ENCODE measurements around the gene SMARCD1. TPM values are rescaled to one million over a fixed set of nuclear protein-coding genes. Genes with fewer than 3 reads are reported as not detected.

SMARCD1 gene
- total RNA-seq, 1 experiment from 2014 or later = 79.7 TPM

GRCh38 chr12:50061946-50062686, 23.0 kb upstream of the SMARCD1 start:
- no peak for DNase-seq

DNA sequence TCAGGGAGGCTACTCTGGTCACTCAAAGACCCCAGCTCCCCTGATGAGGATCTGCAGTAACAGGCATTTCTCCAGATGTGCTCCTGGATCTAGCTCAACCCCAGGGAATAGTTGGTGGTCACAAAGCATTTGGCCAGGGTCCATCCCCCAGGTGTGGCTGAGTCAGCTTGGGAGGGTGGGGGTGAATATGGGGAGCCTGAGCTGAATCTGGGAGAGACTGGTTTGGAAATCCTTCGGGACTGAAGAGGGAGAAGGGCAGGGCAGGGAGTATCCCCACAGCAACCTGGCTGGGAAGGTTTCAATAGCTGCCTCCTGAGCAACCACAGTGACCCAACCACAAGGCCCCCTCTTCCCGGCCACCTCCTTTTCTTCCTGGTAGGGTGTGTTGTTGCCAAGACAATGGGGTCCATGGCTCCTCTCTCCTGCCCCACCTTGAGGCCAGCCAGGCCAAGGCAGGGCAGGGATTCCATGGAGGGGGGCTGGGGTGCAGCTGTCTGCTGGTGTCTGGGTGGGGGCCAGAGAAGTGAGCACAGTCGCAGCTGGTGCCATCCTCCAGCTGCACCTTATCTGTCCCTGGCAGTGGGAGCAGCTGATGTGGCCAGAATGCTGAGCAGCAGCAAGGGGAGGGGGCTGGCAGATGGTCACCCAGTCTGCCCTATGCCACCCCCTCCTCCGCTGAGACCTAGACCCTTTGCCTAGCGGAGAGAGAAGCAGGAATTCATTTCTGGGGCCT, 22.2 kb upstream of the SMARCD1 start:
- Histone ChIP-seq H3K27me3 (no peaks in the 10 kb centered on the region), H3K4me1 (peaks cover 36% of the 10 kb centered on the region), H3K4me3 (no peak overlapping the region), H3K36me3 (no peaks in the 10 kb centered on the region), H3K27ac (peak overlapping the region; percentile 47), H3K9me3 (replicated peaks) (no peaks in the 10 kb centered on the region)
- peak; percentile 83 to 84 for DNase-seq

More at GRCh38 chr12:50061946-50062686, 23.0 kb upstream of the SMARCD1 start:
- Histone ChIP-seq H3K27ac (peak overlapping the region; percentile 47), H3K36me3 (no peaks in the 10 kb centered on the region), H3K4me1 (peaks cover 36% of the 10 kb centered on the region), H3K9me3 (replicated peaks) (no peaks in the 10 kb centered on the region), H3K27me3 (no peaks in the 10 kb centered on the region), H3K4me3 (no peak overlapping the region)

DNA sequence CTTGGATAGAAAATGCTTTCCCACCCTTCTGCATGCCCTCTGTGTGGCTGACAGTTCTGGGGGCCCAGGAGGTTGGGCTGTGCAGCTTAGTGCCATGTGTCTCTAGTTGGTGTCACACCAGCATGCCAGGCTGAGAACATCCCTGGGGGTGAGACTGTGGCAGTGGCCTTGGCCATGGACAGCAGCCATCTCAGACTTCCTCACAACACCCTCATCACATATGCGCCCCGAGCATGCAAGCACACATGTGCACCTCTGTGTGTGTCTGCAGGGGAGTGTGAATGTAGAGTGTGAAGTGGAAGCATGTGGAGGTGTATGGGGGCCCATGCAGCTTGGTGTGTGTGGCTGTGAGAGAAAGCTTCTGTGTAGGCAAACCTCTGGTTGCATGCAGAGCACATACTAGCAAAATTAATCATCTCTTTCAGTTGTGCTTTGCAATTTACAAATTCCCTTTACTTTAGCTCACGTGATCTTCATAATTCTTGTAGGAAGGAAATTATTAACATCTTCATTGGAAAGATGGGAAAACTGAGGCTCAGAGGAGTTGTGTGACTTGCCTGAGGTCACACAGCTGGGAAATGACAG, 19.3 kb upstream of the SMARCD1 start:
- H3K36me3 ChIP-seq = no peaks in the 10 kb centered on the region
- peaks cover 36% of the 10 kb centered on the region for H3K4me1 ChIP-seq
- no peaks in the 10 kb centered on the region for H3K27me3 ChIP-seq
- H3K9me3 ChIP-seq (replicated peaks) = no peaks in the 10 kb centered on the region
- DNase-seq = no peak
- no peak overlapping the region for H3K4me3 ChIP-seq
- peak overlapping the region; percentile 1; the same call in 1 of the 2 replicates for H3K27ac ChIP-seq

- no peaks in the 10 kb centered on the region for H3K36me3 ChIP-seq
- H3K27ac ChIP-seq = peak overlapping the region; percentile 12; the same call in 1 of the 2 replicates
- peaks cover 36% of the 10 kb centered on the region for H3K4me1 ChIP-seq
- DNase-seq = peak; percentile 70 to 75
- H3K27me3 ChIP-seq = no peaks in the 10 kb centered on the region
- H3K9me3 ChIP-seq (replicated peaks) = no peaks in the 10 kb centered on the region
- H3K4me3 ChIP-seq = no peak overlapping the region
These were observed 18.7 kb upstream of the SMARCD1 start for GRCh38 chr12:50066402-50066801.

- H3K9me3 ChIP-seq (replicated peaks) = no peaks in the 10 kb centered on the region
- DNase-seq = no peak
- H3K36me3 ChIP-seq = no peaks in the 10 kb centered on the region
- peaks cover 14% of the 10 kb centered on the region for H3K4me1 ChIP-seq
- no peaks in the 10 kb centered on the region for H3K27me3 ChIP-seq
- no peak overlapping the region for H3K4me3 ChIP-seq
- H3K27ac ChIP-seq = no peak overlapping the region
These were observed 16.1 kb upstream of the SMARCD1 start for GRCh38 chr12:50069069-50069468.

DNA sequence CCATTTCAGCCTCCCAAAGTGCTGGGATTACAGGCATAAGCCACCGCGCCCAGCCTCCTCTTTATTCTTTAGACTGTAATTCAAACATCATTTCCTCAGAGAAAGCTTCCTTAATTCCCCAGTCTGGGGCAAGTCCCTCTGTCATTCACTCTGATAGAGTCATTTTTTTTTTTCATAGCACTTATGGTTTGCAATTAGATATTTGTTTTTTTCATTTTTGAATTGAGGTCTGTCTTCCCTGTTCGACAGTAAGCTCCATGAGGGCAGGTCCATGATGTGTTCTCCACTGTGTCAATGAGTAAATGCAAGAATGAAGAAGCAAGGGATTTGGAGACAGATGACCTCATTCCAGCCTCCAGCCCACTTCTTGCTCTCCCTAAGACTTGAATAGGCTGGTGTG, 15.6 kb upstream of the SMARCD1 start:
- H3K4me1 ChIP-seq = peaks cover 14% of the 10 kb centered on the region
- no peaks in the 10 kb centered on the region for H3K27me3 ChIP-seq
- H3K36me3 ChIP-seq = no peaks in the 10 kb centered on the region
- no peaks in the 10 kb centered on the region for H3K9me3 ChIP-seq (replicated peaks)
- H3K4me3 ChIP-seq = no peak overlapping the region
- DNase-seq = no peak
- H3K27ac ChIP-seq = no peak overlapping the region

GRCh38 chr12:50070314-50071060, 14.7 kb upstream of the SMARCD1 start:
- Histone ChIP-seq H3K4me1 (peaks cover 17% of the 10 kb centered on the region), H3K27ac (no peak overlapping the region), H3K9me3 (replicated peaks) (no peaks in the 10 kb centered on the region), H3K4me3 (no peak overlapping the region), H3K27me3 (no peaks in the 10 kb centered on the region), H3K36me3 (no peaks in the 10 kb centered on the region)
- peak; percentile 84 to 92 for DNase-seq

DNA sequence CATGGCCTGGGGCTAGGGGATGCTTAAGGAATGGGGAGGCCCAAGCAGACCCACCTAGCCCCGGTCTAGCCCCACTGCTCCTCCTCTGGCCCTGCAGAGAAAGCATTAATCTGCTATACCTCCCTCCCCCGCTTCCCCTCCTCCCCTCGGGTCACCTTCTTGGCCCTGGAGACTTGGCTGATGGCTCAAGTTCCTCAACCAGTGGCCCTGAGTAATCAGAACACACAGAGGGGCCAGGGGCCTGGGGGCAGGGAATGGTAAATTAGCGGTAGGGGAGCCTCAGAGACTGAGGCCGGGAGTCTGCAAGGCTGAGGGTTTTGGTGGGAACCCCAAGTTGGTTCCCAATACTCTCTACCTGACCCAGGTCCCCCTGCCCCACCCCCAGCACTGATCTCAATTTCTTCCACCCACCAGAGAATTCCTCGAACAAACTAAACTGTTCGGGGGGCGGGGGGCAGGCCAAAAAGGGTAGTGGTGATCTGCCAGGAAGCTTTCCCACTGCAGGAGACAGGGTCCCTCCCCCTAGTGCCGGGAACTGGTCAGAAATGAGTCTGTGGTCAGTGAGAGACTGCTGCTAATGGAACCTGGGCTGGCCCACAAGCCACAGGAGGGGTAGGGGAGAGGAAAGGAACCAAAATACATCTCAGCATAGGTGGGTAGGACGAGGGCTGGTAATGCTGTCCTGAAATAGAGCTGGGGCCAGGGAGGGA, 12.8 kb upstream of the SMARCD1 start:
- Histone ChIP-seq H3K27me3 (no peaks in the 10 kb centered on the region), H3K4me1 (peaks cover 4% of the 10 kb centered on the region), H3K27ac (no peak overlapping the region), H3K36me3 (no peaks in the 10 kb centered on the region), H3K9me3 (replicated peaks) (no peaks in the 10 kb centered on the region), H3K4me3 (no peak overlapping the region)
- no peak for DNase-seq

- Histone ChIP-seq H3K27me3 (no peaks in the 10 kb centered on the region), H3K4me3 (no peak overlapping the region), H3K9me3 (replicated peaks) (no peaks in the 10 kb centered on the region), H3K36me3 (no peaks in the 10 kb centered on the region), H3K4me1 (peaks cover 4% of the 10 kb centered on the region), H3K27ac (no peak overlapping the region)
- DNase-seq = no peak
These were observed 11.9 kb upstream of the SMARCD1 start for GRCh38 chr12:50073206-50073605.

GRCh38 chr12:50073712-50074111, 11.4 kb upstream of the SMARCD1 start:
- Histone ChIP-seq H3K27ac (no peak overlapping the region), H3K36me3 (no peaks in the 10 kb centered on the region), H3K4me3 (no peak overlapping the region), H3K9me3 (replicated peaks) (no peaks in the 10 kb centered on the region), H3K27me3 (no peaks in the 10 kb centered on the region), H3K4me1 (peaks cover 4% of the 10 kb centered on the region)
- no peak for DNase-seq

DNA sequence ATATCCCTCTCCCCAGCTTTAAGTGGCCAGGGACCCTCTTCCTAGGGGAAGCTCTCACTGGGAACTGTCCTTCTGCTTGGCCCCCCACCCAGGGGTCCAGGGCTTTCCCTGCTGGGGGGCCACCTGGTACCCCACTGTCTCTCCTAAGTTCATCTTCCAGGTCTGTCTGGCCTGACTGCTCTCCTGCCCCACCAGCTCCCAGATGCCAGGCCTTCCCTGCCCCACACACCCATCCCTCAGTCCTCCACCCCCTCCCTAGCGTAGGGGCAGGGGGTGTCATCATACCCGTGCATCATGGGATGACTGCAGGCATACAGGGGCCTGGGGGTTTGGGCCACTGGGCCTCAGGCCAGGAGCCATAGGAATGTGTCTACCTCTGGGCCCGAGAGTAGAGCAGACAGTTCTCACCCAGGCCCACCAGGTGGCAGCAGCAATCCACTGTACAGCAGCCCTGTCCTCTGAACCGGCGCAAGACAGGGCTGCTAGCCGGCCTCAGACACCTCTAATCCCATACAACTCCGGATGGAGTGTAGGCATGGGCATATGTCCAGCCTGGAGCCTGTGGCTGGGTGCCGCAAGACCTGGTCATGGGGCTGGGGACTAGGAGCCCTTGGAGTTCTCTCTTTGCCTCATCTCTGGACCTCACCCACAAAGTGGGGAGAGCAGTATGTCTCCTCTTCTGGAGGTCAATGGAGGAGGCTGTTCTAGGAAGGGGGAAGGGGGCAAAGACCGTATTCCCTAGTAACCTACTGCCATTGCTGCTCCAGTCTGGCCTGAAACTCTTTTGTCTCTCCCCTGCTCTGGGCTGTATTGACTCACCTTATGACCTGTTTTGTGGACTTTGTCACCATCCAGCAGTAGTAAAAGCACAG, 10.0 kb upstream of the SMARCD1 start:
- Histone ChIP-seq H3K4me1 (peaks cover 4% of the 10 kb centered on the region), H3K27me3 (no peaks in the 10 kb centered on the region), H3K27ac (no peak overlapping the region), H3K36me3 (no peaks in the 10 kb centered on the region), H3K4me3 (no peak overlapping the region), H3K9me3 (replicated peaks) (no peaks in the 10 kb centered on the region)
- peak; percentile 84 to 94 for DNase-seq

DNA sequence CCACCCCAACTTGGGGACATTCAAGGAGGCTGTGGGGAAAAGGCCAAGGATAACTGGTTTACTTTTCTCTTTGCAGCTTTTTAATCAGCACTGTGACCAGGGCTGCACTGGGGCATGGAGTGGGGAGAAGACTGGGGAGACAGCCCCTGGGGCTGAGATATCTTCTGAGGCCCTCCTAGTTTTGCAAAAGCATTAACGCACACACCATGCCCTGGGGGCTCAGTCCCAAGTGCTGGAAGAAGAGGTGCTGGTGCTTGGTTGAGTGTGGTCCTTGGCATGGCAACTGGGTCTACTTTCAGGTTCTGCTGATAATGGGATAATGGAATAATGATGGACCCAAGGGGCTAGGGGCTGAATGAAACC, 9.4 kb upstream of the SMARCD1 start:
- peaks cover 4% of the 10 kb centered on the region for H3K4me1 ChIP-seq
- H3K27me3 ChIP-seq = no peaks in the 10 kb centered on the region
- DNase-seq = no peak
- no peak overlapping the region for H3K4me3 ChIP-seq
- no peaks in the 10 kb centered on the region for H3K9me3 ChIP-seq (replicated peaks)
- no peaks in the 10 kb centered on the region for H3K36me3 ChIP-seq
- H3K27ac ChIP-seq = no peak overlapping the region

GRCh38 chr12:50077099-50077498, 8.0 kb upstream of the SMARCD1 start:
- no peak for DNase-seq
- Histone ChIP-seq H3K36me3 (no peaks in the 10 kb centered on the region), H3K27me3 (no peaks in the 10 kb centered on the region), H3K27ac (no peak overlapping the region), H3K4me1 (peaks cover 4% of the 10 kb centered on the region), H3K9me3 (replicated peaks) (no peaks in the 10 kb centered on the region), H3K4me3 (no peak overlapping the region)

Data from SJCRH30 (cell line).